ENCODE data around the gene LIMS2.

LIMS2 gene

GRCh38 chr2:127688405-127688804 lies 13.1 kb upstream of the LIMS2 start:
- TF ChIP-seq CTCF (IDR thresholded peaks at IDR 0.05; ENCODE audit: low read depth, low read length, missing control alignments), result no peak
- no peak for DNase-seq (ENCODE audit: low read depth)
- no peak overlapping the region for H3K4me3 ChIP-seq (ENCODE audit: low read depth, low read length)

GRCh38 chr2:127685410-127686080 lies 10.2 kb upstream of the LIMS2 start:
- no peak for TF ChIP-seq CTCF (IDR thresholded peaks at IDR 0.05; ENCODE audit: low read depth, low read length, missing control alignments)
- DNase-seq (ENCODE audit: low read depth), result no peak
- H3K4me3 ChIP-seq (ENCODE audit: low read depth, low read length), result no peak overlapping the region

GRCh38 chr2:127683757-127684156 lies 8.4 kb upstream of the LIMS2 start:
- no peak for TF ChIP-seq CTCF (IDR thresholded peaks at IDR 0.05; ENCODE audit: low read depth, low read length, missing control alignments)
- H3K4me3 ChIP-seq (ENCODE audit: low read depth, low read length), result no peak overlapping the region
- no peak for DNase-seq (ENCODE audit: low read depth)

GRCh38 chr2:127683056-127683455 lies 7.7 kb upstream of the LIMS2 start:
- DNase-seq (ENCODE audit: low read depth), result no peak
- TF ChIP-seq CTCF (IDR thresholded peaks at IDR 0.05; ENCODE audit: low read depth, low read length, missing control alignments), result no peak

GRCh38 chr2:127681976-127682857 lies 6.9 kb upstream of the LIMS2 start:
- no peak overlapping the region for H3K4me3 ChIP-seq (ENCODE audit: low read depth, low read length)
- DNase-seq (ENCODE audit: low read depth), result no peak
- no peak for TF ChIP-seq CTCF (IDR thresholded peaks at IDR 0.05; ENCODE audit: low read depth, low read length, missing control alignments)

More at GRCh38 chr2:127683056-127683455, 7.7 kb upstream of the LIMS2 start:
- no peak overlapping the region for H3K4me3 ChIP-seq (ENCODE audit: low read depth, low read length)

- no peak for TF ChIP-seq CTCF (IDR thresholded peaks at IDR 0.05; ENCODE audit: low read depth, low read length, missing control alignments)
- DNase-seq (ENCODE audit: low read depth), result no peak
- H3K4me3 ChIP-seq (ENCODE audit: low read depth, low read length), result no peak overlapping the region
Measured at GRCh38 chr2:127681288-127681804, 6.0 kb upstream of the LIMS2 start.
